Loucy (cell line): ENCODE data around the gene STYXL2.
A peak's percentile ranks its signal among the peaks of the same experiment; 100 is the strongest.

Experiments used
- H2AFZ ChIP-seq: fragments of 200-600 bp; sonication (generic); 2 replicates; pipeline ENCODE4 v1.6.0; 2016; ENCODE audit warnings: antibody characterized with exemption, mild to moderate bottlenecking, low read length, moderate library complexity
- H3F3A ChIP-seq: fragments of 200-600 bp; 2 replicates; pipeline ENCODE4 v1.6.0; 2016; ENCODE audit warnings: antibody characterized with exemption, low read depth, mild to moderate bottlenecking
- H3K27me3 ChIP-seq: fragments of 200-600 bp; sonication (generic); 2 replicates; pipeline ENCODE4 v1.6.1; 2014; ENCODE audit warnings: low read length, mild to moderate bottlenecking; ENCODE audit not compliant: insufficient read depth, poor library complexity, severe bottlenecking
- H3K36me3 ChIP-seq: fragments of 200-600 bp; sonication (generic); 2 replicates; pipeline ENCODE4 v1.6.1; 2016; ENCODE audit warnings: low read length; ENCODE audit not compliant: insufficient read depth
- H3K4me1 ChIP-seq: fragments of 200-600 bp; sonication (generic); 2 replicates; pipeline ENCODE4 v1.5.1; 2014; ENCODE audit warnings: low read length, mild to moderate bottlenecking; ENCODE audit not compliant: insufficient read depth, poor library complexity, severe bottlenecking
- H3K4me2 ChIP-seq: fragments of 200-600 bp; sonication (generic); 2 replicates; pipeline ENCODE4 v1.6.0; 2014; ENCODE audit warnings: antibody characterized with exemption, low read length, low read depth, mild to moderate bottlenecking; ENCODE audit not compliant: poor library complexity, severe bottlenecking
- H3K4me3 ChIP-seq: fragments of 200-600 bp; sonication (generic); 2 replicates; pipeline ENCODE4 v1.5.1; 2014; ENCODE audit warnings: low read length, mild to moderate bottlenecking, mixed read lengths; ENCODE audit not compliant: poor library complexity, severe bottlenecking
- H3K79me2 ChIP-seq: fragments of 200-600 bp; sonication (generic); 2 replicates; pipeline ENCODE4 v1.6.1; 2014; ENCODE audit warnings: low read length; ENCODE audit not compliant: insufficient read depth
- H3K9ac ChIP-seq: fragments of 200-600 bp; sonication (generic); 2 replicates; pipeline ENCODE4 v1.6.0; 2014; ENCODE audit warnings: mild to moderate bottlenecking, low read depth, low read length, moderate library complexity; ENCODE audit not compliant: poor library complexity, severe bottlenecking
- H3K9me2 ChIP-seq: fragments of 200-600 bp; sonication (generic); replicated peaks from 2 replicates; pipeline ENCODE4 v1.6.1; 2016; ENCODE audit warnings: low read depth, low read length, mixed read lengths
- H3K9me3 ChIP-seq: fragments of 200-600 bp; sonication (generic); 2 replicates; pipeline ENCODE4 v1.6.1; 2014; ENCODE audit warnings: mild to moderate bottlenecking, antibody characterized with exemption, low read length, low read depth; ENCODE audit not compliant: insufficient read depth
- H4K20me1 ChIP-seq: fragments of 200-600 bp; sonication (generic); 2 replicates; pipeline ENCODE4 v1.6.0; 2014; ENCODE audit warnings: antibody characterized with exemption, low read length, mild to moderate bottlenecking; ENCODE audit not compliant: insufficient read depth, poor library complexity, severe bottlenecking
- CTCF ChIP-seq: fragments of 200-600 bp; sonication (generic); conservative IDR thresholded peaks from 2 replicates; pipeline ENCODE4 v1.5.1; 2014; ENCODE audit warnings: mild to moderate bottlenecking, antibody characterized with exemption, low read length
- EZH2phosphoT487 ChIP-seq: fragments of 200-600 bp; IDR thresholded peaks from 2 replicates; pipeline ENCODE4 v1.6.1; 2018; ENCODE audit warnings: antibody characterized with exemption, mild to moderate bottlenecking, moderate library complexity, borderline replicate concordance

The STYXL2 gene

GRCh38 chr1:167136806-167137205 lies 42.9 kb downstream of the STYXL2 start:
- Histone ChIP-seq H3K4me2 (no peak overlapping the region), H3K9ac (no peak overlapping the region), H3K4me1 (peaks cover 61% of the 10 kb centered on the region), H2AFZ (peak overlapping the region; percentile 69), H4K20me1 (no peaks in the 10 kb centered on the region), H3K27me3 (no peaks in the 10 kb centered on the region), H3K4me3 (no peak overlapping the region), H3F3A (peaks cover 4% of the 10 kb centered on the region; the same call in 1 of the 2 replicates), H3K9me2 (no peaks in the 10 kb centered on the region), H3K36me3 (no peaks in the 10 kb centered on the region), H3K9me3 (no peaks in the 10 kb centered on the region), H3K79me2 (no peaks in the 10 kb centered on the region)
- TF ChIP-seq EZH2phosphoT487 (no peak), CTCF (no peak)

GRCh38 chr1:167137332-167137781 lies 43.5 kb downstream of the STYXL2 start:
- peak overlapping the region; percentile 69; the same call in 1 of the 2 replicates for H2AFZ ChIP-seq
- H3K79me2 ChIP-seq, result no peaks in the 10 kb centered on the region
- no peak overlapping the region for H3K4me3 ChIP-seq
- H3K9me2 ChIP-seq, result no peaks in the 10 kb centered on the region
- H3K36me3 ChIP-seq, result no peaks in the 10 kb centered on the region
- H3F3A ChIP-seq, result peaks cover 4% of the 10 kb centered on the region; the same call in 1 of the 2 replicates
- no peak overlapping the region for H3K9ac ChIP-seq
- H3K27me3 ChIP-seq, result no peaks in the 10 kb centered on the region
- no peaks in the 10 kb centered on the region for H4K20me1 ChIP-seq
- TF ChIP-seq EZH2phosphoT487, result no peak
- no peak for TF ChIP-seq CTCF
- H3K4me2 ChIP-seq, result no peak overlapping the region
- H3K4me1 ChIP-seq, result peaks cover 55% of the 10 kb centered on the region
- H3K9me3 ChIP-seq, result no peaks in the 10 kb centered on the region

GRCh38 chr1:167137793-167138510 lies 44.1 kb downstream of the STYXL2 start:
- H3K4me3 ChIP-seq, result no peak overlapping the region
- 0 out of 2 replicates have a peak overlapping the region, but pooled peaks have one; percentile 68 for H2AFZ ChIP-seq
- H3K79me2 ChIP-seq, result no peaks in the 10 kb centered on the region
- H4K20me1 ChIP-seq, result no peaks in the 10 kb centered on the region
- TF ChIP-seq EZH2phosphoT487 (no peak), CTCF (no peak)
- no peaks in the 10 kb centered on the region for H3K9me3 ChIP-seq
- H3K9me2 ChIP-seq, result no peaks in the 10 kb centered on the region
- H3K4me2 ChIP-seq, result no peak overlapping the region
- no peaks in the 10 kb centered on the region for H3K36me3 ChIP-seq
- H3K4me1 ChIP-seq, result peaks cover 49% of the 10 kb centered on the region
- no peak overlapping the region for H3K9ac ChIP-seq
- H3K27me3 ChIP-seq, result no peaks in the 10 kb centered on the region
- peaks cover 4% of the 10 kb centered on the region; the same call in 1 of the 2 replicates for H3F3A ChIP-seq
